Measurements from ENCODE around the gene NUP93.
"Not testable (repeated sequence)": the region's sequence is repeated elsewhere in the genome, so short reads cannot be mapped to it uniquely, and the experiment has no call there.

Gene NUP93

GRCh38 chr16:56738221-56738620 lies 8.3 kb downstream of the NUP93 start:
- Histone ChIP-seq H3K27ac (no peak overlapping the region), H3K4me1 (no peaks in the 10 kb centered on the region), H3K36me3 (ENCODE audit: control insufficient read depth, insufficient read depth, low read length) (no peaks in the 10 kb centered on the region), H2AFZ (no peak overlapping the region), H3K4me2 (ENCODE audit: low read length) (no peak overlapping the region), H3K27me3 (ENCODE audit: control insufficient read depth, insufficient read depth, low read length) (no peaks in the 10 kb centered on the region), H3K79me2 (peaks cover 3% of the 10 kb centered on the region), H3K9ac (no peak overlapping the region), H3K4me3 (ENCODE audit: low read depth, low read length) (no peak overlapping the region), H3K9me3 (ENCODE audit: control insufficient read depth, low read length) (no peaks in the 10 kb centered on the region)
- TF ChIP-seq, protein P1, sequence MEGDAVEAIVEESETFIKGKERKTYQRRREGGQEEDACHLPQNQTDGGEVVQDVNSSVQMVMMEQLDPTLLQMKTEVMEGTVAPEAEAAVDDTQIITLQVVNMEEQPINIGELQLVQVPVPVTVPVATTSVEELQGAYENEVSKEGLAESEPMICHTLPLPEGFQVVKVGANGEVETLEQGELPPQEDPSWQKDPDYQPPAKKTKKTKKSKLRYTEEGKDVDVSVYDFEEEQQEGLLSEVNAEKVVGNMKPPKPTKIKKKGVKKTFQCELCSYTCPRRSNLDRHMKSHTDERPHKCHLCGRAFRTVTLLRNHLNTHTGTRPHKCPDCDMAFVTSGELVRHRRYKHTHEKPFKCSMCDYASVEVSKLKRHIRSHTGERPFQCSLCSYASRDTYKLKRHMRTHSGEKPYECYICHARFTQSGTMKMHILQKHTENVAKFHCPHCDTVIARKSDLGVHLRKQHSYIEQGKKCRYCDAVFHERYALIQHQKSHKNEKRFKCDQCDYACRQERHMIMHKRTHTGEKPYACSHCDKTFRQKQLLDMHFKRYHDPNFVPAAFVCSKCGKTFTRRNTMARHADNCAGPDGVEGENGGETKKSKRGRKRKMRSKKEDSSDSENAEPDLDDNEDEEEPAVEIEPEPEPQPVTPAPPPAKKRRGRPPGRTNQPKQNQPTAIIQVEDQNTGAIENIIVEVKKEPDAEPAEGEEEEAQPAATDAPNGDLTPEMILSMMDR (IDR thresholded peaks at IDR 0.05): no peak

GRCh38 chr16:56739378-56739777 lies 9.4 kb downstream of the NUP93 start:
- not testable (repeated sequence) for H2AFZ ChIP-seq; H3K79me2 ChIP-seq; H3K36me3 ChIP-seq (ENCODE audit: control insufficient read depth, insufficient read depth, low read length); H3K27ac ChIP-seq; H3K9ac ChIP-seq; H3K4me3 ChIP-seq (ENCODE audit: low read depth, low read length); H3K9me3 ChIP-seq (ENCODE audit: control insufficient read depth, low read length); H3K4me2 ChIP-seq (ENCODE audit: low read length); H3K4me1 ChIP-seq; H3K27me3 ChIP-seq (ENCODE audit: control insufficient read depth, insufficient read depth, low read length)

DNA sequence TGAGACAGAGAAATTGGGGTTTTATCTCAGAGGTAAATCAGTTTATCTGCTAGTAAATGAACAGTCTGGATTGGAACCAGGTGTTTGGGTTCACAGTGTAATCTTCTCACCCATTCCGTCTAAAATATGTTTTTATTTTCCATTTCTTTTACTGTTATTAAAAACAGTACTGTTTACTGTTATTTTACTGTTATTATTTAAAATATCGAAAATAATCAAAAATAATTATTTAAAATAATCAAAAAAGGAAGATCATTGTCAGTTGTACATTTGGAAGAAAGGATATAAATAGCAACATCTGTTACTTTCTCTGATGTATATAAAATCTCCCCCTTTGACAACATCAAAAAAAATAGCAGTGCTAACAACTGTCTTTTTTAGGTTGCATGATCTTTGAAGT lies 11.5 kb downstream of the NUP93 start:
- peaks cover 6% of the 10 kb centered on the region for H3K4me1 ChIP-seq
- no peak overlapping the region for H3K4me3 ChIP-seq (ENCODE audit: low read depth, low read length)
- no peak overlapping the region for H3K4me2 ChIP-seq (ENCODE audit: low read length)
- TF ChIP-seq, protein P1 (IDR thresholded peaks at IDR 0.05): no peak
- no peaks in the 10 kb centered on the region for H3K36me3 ChIP-seq (ENCODE audit: control insufficient read depth, insufficient read depth, low read length)
- H2AFZ ChIP-seq: no peak overlapping the region
- H3K27me3 ChIP-seq (ENCODE audit: control insufficient read depth, insufficient read depth, low read length): no peaks in the 10 kb centered on the region
- H3K9ac ChIP-seq: no peak overlapping the region
- H3K27ac ChIP-seq: no peak overlapping the region
- H3K9me3 ChIP-seq (ENCODE audit: control insufficient read depth, low read length): no peaks in the 10 kb centered on the region
- H3K79me2 ChIP-seq: peaks cover 6% of the 10 kb centered on the region

DNA sequence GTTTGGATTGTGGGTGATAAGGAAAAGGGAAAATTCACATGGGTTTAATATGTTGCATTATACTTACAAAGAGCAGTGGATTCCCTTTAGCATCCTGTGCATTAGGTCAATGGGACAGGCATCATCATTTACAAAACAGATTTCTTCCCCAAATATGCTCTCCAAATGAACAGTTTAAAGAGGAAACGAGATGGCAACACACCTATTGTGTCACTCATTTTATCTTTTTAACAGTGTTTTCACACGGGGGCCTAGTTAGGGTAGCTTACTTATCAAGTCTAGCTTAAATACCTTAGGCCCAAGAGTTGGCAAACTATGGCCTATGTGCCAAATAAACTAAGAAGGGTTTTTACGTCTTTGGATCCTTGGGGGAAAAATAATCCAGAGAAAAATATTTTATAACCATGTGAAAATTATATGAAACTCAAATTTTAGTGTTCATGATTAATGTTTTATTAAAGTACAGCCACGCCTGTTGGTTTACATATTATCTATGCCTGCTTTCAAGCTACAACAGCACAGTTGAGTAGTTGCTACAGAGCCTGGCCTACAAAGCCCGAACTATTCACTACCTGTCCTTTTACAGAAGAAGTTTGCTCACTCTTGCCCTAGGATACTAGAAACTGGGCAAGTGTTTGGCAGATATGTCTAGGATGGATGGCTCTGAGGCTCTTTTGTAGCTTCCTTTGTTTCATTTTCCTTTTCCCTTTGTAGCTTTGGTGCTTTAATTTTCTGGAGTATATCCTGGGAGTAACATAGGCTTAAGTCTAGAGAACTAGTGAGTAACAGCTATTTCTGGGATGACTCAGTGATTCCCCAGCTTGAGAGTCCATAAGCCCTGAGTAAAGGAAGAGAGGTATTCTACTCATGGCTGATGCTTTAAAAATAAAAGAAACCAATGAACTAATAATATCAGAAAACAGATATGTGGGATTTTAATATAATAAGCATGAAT lies 12.4 kb downstream of the NUP93 start:
- Histone ChIP-seq H3K9ac (no peak overlapping the region), H3K27me3 (ENCODE audit: control insufficient read depth, insufficient read depth, low read length) (no peaks in the 10 kb centered on the region), H3K27ac (no peak overlapping the region), H3K36me3 (ENCODE audit: control insufficient read depth, insufficient read depth, low read length) (no peaks in the 10 kb centered on the region), H3K4me1 (peaks cover 6% of the 10 kb centered on the region), H3K4me3 (ENCODE audit: low read depth, low read length) (no peak overlapping the region), H3K4me2 (ENCODE audit: low read length) (no peak overlapping the region), H3K9me3 (ENCODE audit: control insufficient read depth, low read length) (no peaks in the 10 kb centered on the region), H3K79me2 (peaks cover 6% of the 10 kb centered on the region), H2AFZ (no peak overlapping the region)
- TF ChIP-seq, protein P1 (IDR thresholded peaks at IDR 0.05): no peak

- TF ChIP-seq, protein P1 (IDR thresholded peaks at IDR 0.05): no peak
- Histone ChIP-seq H3K27me3 (ENCODE audit: control insufficient read depth, insufficient read depth, low read length) (no peaks in the 10 kb centered on the region), H3K9ac (no peak overlapping the region), H3K36me3 (ENCODE audit: control insufficient read depth, insufficient read depth, low read length) (no peaks in the 10 kb centered on the region), H3K4me2 (ENCODE audit: low read length) (no peak overlapping the region), H3K9me3 (ENCODE audit: control insufficient read depth, low read length) (no peaks in the 10 kb centered on the region), H3K4me1 (peaks cover 6% of the 10 kb centered on the region), H3K79me2 (peaks cover 6% of the 10 kb centered on the region), H3K27ac (no peak overlapping the region), H3K4me3 (ENCODE audit: low read depth, low read length) (no peak overlapping the region), H2AFZ (no peak overlapping the region)
These were observed 13.9 kb downstream of the NUP93 start for GRCh38 chr16:56743840-56744239.

All from parathyroid adenoma (tissue), 2 donors.